Measurements from ENCODE around the gene ADCYAP1R1.
"Not testable (repeated sequence)": the region's sequence is repeated elsewhere in the genome, so short reads cannot be mapped to it uniquely, and the experiment has no call there.

ADCYAP1R1 gene

GRCh38 chr7:31145339-31145738 is 93.2 kb downstream of the ADCYAP1R1 start:
- TF ChIP-seq, protein P1, sequence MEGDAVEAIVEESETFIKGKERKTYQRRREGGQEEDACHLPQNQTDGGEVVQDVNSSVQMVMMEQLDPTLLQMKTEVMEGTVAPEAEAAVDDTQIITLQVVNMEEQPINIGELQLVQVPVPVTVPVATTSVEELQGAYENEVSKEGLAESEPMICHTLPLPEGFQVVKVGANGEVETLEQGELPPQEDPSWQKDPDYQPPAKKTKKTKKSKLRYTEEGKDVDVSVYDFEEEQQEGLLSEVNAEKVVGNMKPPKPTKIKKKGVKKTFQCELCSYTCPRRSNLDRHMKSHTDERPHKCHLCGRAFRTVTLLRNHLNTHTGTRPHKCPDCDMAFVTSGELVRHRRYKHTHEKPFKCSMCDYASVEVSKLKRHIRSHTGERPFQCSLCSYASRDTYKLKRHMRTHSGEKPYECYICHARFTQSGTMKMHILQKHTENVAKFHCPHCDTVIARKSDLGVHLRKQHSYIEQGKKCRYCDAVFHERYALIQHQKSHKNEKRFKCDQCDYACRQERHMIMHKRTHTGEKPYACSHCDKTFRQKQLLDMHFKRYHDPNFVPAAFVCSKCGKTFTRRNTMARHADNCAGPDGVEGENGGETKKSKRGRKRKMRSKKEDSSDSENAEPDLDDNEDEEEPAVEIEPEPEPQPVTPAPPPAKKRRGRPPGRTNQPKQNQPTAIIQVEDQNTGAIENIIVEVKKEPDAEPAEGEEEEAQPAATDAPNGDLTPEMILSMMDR (IDR thresholded peaks at IDR 0.05; ENCODE audit: extremely low read depth, missing control alignments) = no peak
- no peak for DNase-seq (ENCODE audit: low spot score)

- DNase-seq (ENCODE audit: low spot score) = no peak
- TF ChIP-seq, protein P1 (IDR thresholded peaks at IDR 0.05; ENCODE audit: extremely low read depth, missing control alignments) = no peak
Observed at GRCh38 chr7:31146030-31146429, 93.9 kb downstream of the ADCYAP1R1 start.

GRCh38 chr7:31146538-31146937 is 94.4 kb downstream of the ADCYAP1R1 start:
- TF ChIP-seq, protein P1 (IDR thresholded peaks at IDR 0.05; ENCODE audit: extremely low read depth, missing control alignments) = no peak
- DNase-seq (ENCODE audit: low spot score) = no peak

- DNase-seq (ENCODE audit: low spot score) = no peak
- TF ChIP-seq, protein P1 (IDR thresholded peaks at IDR 0.05; ENCODE audit: extremely low read depth, missing control alignments) = no peak
Observed at GRCh38 chr7:31151849-31152248, 99.7 kb downstream of the ADCYAP1R1 start.

DNA sequence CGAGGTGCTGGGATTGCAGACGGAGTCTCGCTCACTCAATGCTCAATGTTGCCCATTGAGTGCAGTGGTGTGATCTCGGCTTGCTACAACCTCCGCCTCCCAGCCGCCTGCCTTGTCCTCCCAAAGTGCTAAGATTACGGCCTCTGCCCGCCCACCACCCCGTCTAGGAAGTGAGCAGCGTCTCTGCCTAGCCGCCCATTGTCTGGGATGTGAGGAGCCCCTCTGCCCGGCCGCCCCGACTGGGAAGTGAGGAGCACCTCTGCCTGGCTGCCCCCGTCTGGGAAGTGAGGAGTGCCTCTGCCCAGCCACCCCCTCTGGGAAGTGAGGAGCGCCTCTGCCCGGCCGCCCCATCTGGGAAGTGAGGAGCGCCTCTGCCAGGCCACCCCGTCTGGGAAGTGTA is 101.2 kb downstream of the ADCYAP1R1 start:
- not testable (repeated sequence) for DNase-seq (ENCODE audit: low spot score)

GRCh38 chr7:31160941-31161340 is 108.8 kb downstream of the ADCYAP1R1 start:
- no peak for DNase-seq (ENCODE audit: low spot score)
- TF ChIP-seq, protein P1 (IDR thresholded peaks at IDR 0.05; ENCODE audit: extremely low read depth, missing control alignments) = no peak
